CD4-positive, alpha-beta memory T cell (primary cell): ENCODE measurements around the gene FOXP1. TPM values are rescaled to one million over a fixed set of nuclear protein-coding genes. Genes with fewer than 3 reads are reported as not detected.

Experiments used
- CTCF ChIA-PET: fragments of 350-600 bp; sonication (Branson Sonifier 250); formaldehyde crosslinking; loops from one replicate; lab custom pipeline; 2021; ENCODE audit warnings: inconsistent platforms; ENCODE audit not compliant: partially characterized antibody; lab: Charles Lee
- POLR2A ChIA-PET: fragments of 350-600 bp; sonication (Branson Sonifier 250); formaldehyde crosslinking; loops from one replicate; lab custom pipeline; 2021; ENCODE audit not compliant: partially characterized antibody; lab: Charles Lee
- DNase-seq, 5 donors: peaks; one replicate each; pipeline versions ENCODE4 v3.0.0 to v3.0.0-alpha.2; 2020 to 2022; ENCODE audit warnings: mixed read lengths in 1 of 5
- H3K27ac ChIP-seq: one replicate; pipeline ENCODE4 v1.7.0; 2013; ENCODE audit warnings: low read depth, low read length
- H3K27me3 ChIP-seq: 2 replicates; pipeline ENCODE4 v1.7.0; 2013; ENCODE audit warnings: mild to moderate bottlenecking, low read length, moderate library complexity; ENCODE audit not compliant: insufficient read depth
- H3K36me3 ChIP-seq: 2 replicates; pipeline ENCODE4 v1.7.0; 2013; ENCODE audit warnings: mild to moderate bottlenecking, low read length, moderate library complexity; ENCODE audit not compliant: insufficient read depth
- H3K4me1 ChIP-seq: 2 replicates; pipeline ENCODE4 v1.7.0; 2013; ENCODE audit warnings: mild to moderate bottlenecking, low read length, moderate library complexity; ENCODE audit not compliant: insufficient read depth
- H3K4me3 ChIP-seq, 2 donors: one replicate each; pipeline ENCODE4 v1.7.0; 2013; ENCODE audit warnings: low read length in 2 of 2, mild to moderate bottlenecking in 1 of 2
- H3K9me3 ChIP-seq, 2 donors: one replicate each; pipeline ENCODE4 v1.7.0; 2013; ENCODE audit warnings: low read length in 2 of 2, control low read depth in 1 of 2; ENCODE audit not compliant: control insufficient read depth in 1 of 2
- H3K27ac Mint-ChIP-seq, 7 donors: one replicate each; pipeline ENCODE4 v1.8.0; 2020 to 2021; ENCODE audit warnings: mixed read lengths in 7 of 7, mild to moderate bottlenecking in 6 of 7, inconsistent platforms in 3 of 7, moderate library complexity in 3 of 7
- H3K27me3 Mint-ChIP-seq, 2 donors: one replicate each; pipeline ENCODE4 v1.8.0; 2020 to 2021; ENCODE audit warnings: mixed read lengths in 2 of 2
- H3K36me3 Mint-ChIP-seq, 2 donors: one replicate each; pipeline ENCODE4 v1.8.0; 2020 to 2021; ENCODE audit warnings: mixed read lengths in 2 of 2, inconsistent platforms in 1 of 2, mild to moderate bottlenecking in 1 of 2
- H3K4me1 Mint-ChIP-seq, 4 donors: one replicate each; pipeline ENCODE4 v1.8.0; 2020 to 2021; ENCODE audit warnings: mixed read lengths in 4 of 4, mild to moderate bottlenecking in 1 of 4
- H3K4me3 Mint-ChIP-seq, 8 donors: one replicate each; pipeline ENCODE4 v1.8.0; 2020 to 2021; ENCODE audit warnings: mixed read lengths in 8 of 8, mild to moderate bottlenecking in 7 of 8, moderate library complexity in 6 of 8, inconsistent platforms in 3 of 8
- H3K9me3 Mint-ChIP-seq, 8 donors: one replicate each; pipeline ENCODE4 v1.8.0; 2020 to 2021; ENCODE audit warnings: mixed read lengths in 8 of 8, mild to moderate bottlenecking in 5 of 8, inconsistent platforms in 3 of 8, moderate library complexity in 1 of 8
- intact Hi-C: fragments of 100-400 bp; cut with micrococcal nuclease; formaldehyde crosslinking; loops from one replicate; pipeline ENCODE4 v1.15.1; 2023
- polyA plus RNA-seq, 2 donors: library from polyadenylated mRNA; unstranded; fragments of 300-500 nt; fragmentation: Illumina TruSeq; gene quantifications; one replicate each; pipeline ENCODE4 v1.2.3, GENCODE V29; 2021
- total RNA-seq, 2 experiments: library from RNA; stranded (reverse); gene quantifications; one replicate each; pipeline ENCODE4 v1.2.3, GENCODE V29; 2021

Gene FOXP1
- total and polyA plus RNA-seq, 4 experiments from 2014 or later, result 189 to 348 (median 279) TPM

DNA sequence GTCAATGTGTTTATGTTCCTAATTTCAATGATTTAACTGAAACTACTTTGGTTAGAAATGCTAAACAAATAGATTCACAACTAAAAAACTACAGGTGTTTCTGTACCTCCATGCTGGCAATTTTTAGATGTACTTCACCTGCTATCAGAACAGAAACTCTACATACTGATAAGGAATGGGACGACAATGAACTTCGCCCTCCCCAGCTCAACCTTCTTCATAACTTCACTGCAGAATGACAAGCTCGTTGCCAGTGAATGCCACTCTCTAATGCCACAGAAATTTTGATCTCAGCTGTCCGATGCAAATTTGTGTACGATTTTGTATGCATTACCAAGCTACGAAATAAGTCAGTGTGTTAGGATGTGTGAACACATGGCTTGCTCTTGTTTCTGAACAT is 133.4 kb downstream of the FOXP1 start:
- peak overlapping the region in 6 of 7 donors; percentile 8 to 96 (median 55) for H3K27ac Mint-ChIP-seq
- H3K27me3 Mint-ChIP-seq, result no peaks in the 10 kb centered on the region
- Histone ChIP-seq H3K36me3 (no peaks in the 10 kb centered on the region), H3K27me3 (no peaks in the 10 kb centered on the region), H3K4me1 (peaks cover 100% of the 10 kb centered on the region), H3K9me3 (no peaks in the 10 kb centered on the region), H3K27ac (no peak overlapping the region), H3K4me3 (no peak overlapping the region)
- ChIA-PET CTCF (interaction anchor here (0.8 kb wide), 1 partner anchor 22 kb away, joined by 3 read pairs; no protein-coding TSS in a partner anchor), POLR2A (interaction anchor here (1.2 to 9.9 kb wide), 2 partner anchors 40 to 52 kb away, joined by 5 to 85 read pairs; no protein-coding TSS in a partner anchor)
- H3K36me3 Mint-ChIP-seq, result peaks cover 8 to 12% of the 10 kb centered on the region in 2 donors
- no peak for DNase-seq
- H3K4me3 Mint-ChIP-seq, result peak overlapping the region in 4 of 8 donors; percentile 5 to 19 (median 14)
- H3K4me1 Mint-ChIP-seq, result peaks cover 83 to 99% (median 92%) of the 10 kb centered on the region in 4 donors
- no peaks in the 10 kb centered on the region for H3K9me3 Mint-ChIP-seq
- intact Hi-C loops, result no loop called here

DNA sequence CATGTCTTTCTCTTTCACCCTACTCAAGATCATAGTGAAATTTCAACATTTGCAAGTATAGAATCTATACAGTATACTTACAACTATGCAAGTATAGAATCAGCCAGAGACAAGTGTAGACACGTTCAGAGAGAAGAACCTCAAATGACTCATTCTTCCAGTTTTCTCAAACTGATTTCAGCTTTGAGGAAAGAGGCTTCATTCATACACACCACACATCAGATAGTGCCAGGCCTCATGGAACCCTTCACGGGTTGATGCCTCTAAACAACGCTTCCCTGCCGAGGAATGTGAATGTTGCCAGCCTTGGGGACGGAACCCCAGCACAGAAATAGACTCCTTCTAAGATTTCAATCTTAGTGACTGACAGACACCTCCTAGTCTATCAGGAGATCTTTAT is 135.7 kb downstream of the FOXP1 start:
- no peak for DNase-seq
- peak overlapping the region; percentile 88 to 99 (median 94) for H3K27ac Mint-ChIP-seq
- H3K4me3 Mint-ChIP-seq, result peak overlapping the region in 6 of 8 donors; percentile 7 to 75 (median 52)
- peaks cover 100% of the 10 kb centered on the region for H3K4me1 ChIP-seq
- H3K27me3 Mint-ChIP-seq, result no peaks in the 10 kb centered on the region
- H3K9me3 ChIP-seq, result no peaks in the 10 kb centered on the region
- no peak overlapping the region for H3K4me3 ChIP-seq
- intact Hi-C loops, result no loop called here
- peaks cover 78 to 99% (median 91%) of the 10 kb centered on the region in 4 donors for H3K4me1 Mint-ChIP-seq
- CTCF ChIA-PET, result interaction anchor here (1.5 kb wide), 1 partner anchor 44 kb away, joined by 4 read pairs; no protein-coding TSS in a partner anchor
- peaks cover 0 to 4% (median 0%) of the 10 kb centered on the region in 8 donors for H3K9me3 Mint-ChIP-seq
- POLR2A ChIA-PET, result interaction anchor here (0.7 to 9.9 kb wide), 7 partner anchors 6 to 48 kb away, joined by 3 to 102 read pairs (median 5); no protein-coding TSS in a partner anchor
- no peaks in the 10 kb centered on the region for H3K36me3 ChIP-seq
- peaks cover 7 to 12% of the 10 kb centered on the region in 2 donors for H3K36me3 Mint-ChIP-seq
- no peaks in the 10 kb centered on the region for H3K27me3 ChIP-seq
- H3K27ac ChIP-seq, result peak overlapping the region; percentile 15

DNA sequence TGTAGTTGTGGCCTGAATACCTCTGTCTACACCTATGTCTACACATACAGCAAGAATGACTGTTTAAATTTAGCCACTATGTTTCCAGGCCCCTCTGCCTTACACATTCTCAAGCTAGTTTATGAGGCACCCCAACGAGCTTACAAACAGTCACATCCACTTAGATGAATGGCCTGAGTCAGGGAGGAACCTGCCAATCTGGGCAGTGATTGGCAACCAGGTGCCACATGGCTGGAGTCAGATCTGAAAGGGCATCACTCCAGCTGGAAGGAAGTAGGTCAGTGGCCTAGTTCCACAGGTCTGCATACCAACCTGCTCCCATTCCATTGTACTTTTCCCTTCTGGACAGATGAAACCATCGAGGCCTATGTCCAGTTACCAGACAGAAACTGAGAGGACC is 136.3 kb downstream of the FOXP1 start:
- CTCF ChIA-PET, result interaction anchor here (1.5 kb wide), 1 partner anchor 44 kb away, joined by 4 read pairs; no protein-coding TSS in a partner anchor
- DNase-seq, result no peak
- peaks cover 100% of the 10 kb centered on the region for H3K4me1 ChIP-seq
- peaks cover 0 to 4% (median 0%) of the 10 kb centered on the region in 8 donors for H3K9me3 Mint-ChIP-seq
- peaks cover 77 to 99% (median 90%) of the 10 kb centered on the region in 4 donors for H3K4me1 Mint-ChIP-seq
- peak overlapping the region; percentile 38 for H3K27ac ChIP-seq
- no peaks in the 10 kb centered on the region for H3K27me3 ChIP-seq
- peaks cover 6 to 11% of the 10 kb centered on the region in 2 donors for H3K36me3 Mint-ChIP-seq
- no peaks in the 10 kb centered on the region for H3K36me3 ChIP-seq
- H3K27me3 Mint-ChIP-seq, result no peaks in the 10 kb centered on the region
- POLR2A ChIA-PET, result interaction anchor here (0.7 to 9.9 kb wide), 9 partner anchors 7 to 317 kb away, joined by 3 to 102 read pairs (median 5); no protein-coding TSS in a partner anchor
- intact Hi-C loops, result no loop called here
- peak overlapping the region in 7 of 8 donors; percentile 30 to 75 (median 49) for H3K4me3 Mint-ChIP-seq
- H3K9me3 ChIP-seq, result no peaks in the 10 kb centered on the region
- no peak overlapping the region for H3K4me3 ChIP-seq
- H3K27ac Mint-ChIP-seq, result peak overlapping the region; percentile 88 to 99 (median 94)

DNA sequence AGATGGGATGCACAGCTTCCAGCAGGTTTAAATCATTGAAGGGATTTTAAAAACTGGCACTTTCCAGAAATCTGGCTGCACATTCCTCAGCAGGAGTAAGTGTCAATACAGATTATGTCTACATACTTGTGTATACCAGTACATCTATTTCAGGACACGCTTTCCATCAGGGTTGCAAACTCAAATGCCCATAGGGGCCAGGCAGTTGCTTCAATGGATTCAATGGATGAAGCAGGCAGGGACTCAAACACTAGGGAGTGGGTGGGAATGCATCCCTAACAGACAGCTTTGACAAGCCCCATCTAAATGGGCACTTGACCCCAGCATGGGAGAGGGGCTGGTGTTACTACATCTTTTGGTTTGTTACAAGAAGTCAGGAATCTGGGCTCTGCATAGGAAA is 136.8 kb downstream of the FOXP1 start:
- H3K36me3 ChIP-seq, result no peaks in the 10 kb centered on the region
- no peaks in the 10 kb centered on the region for H3K27me3 ChIP-seq
- peaks cover 0 to 4% (median 0%) of the 10 kb centered on the region in 8 donors for H3K9me3 Mint-ChIP-seq
- CTCF ChIA-PET, result interaction anchor here (1.0 to 1.7 kb wide), 3 partner anchors 8 to 45 kb away, joined by 4 to 5 read pairs (median 4); no protein-coding TSS in a partner anchor
- H3K4me1 ChIP-seq, result peaks cover 100% of the 10 kb centered on the region
- H3K27me3 Mint-ChIP-seq, result no peaks in the 10 kb centered on the region
- no peak for DNase-seq
- intact Hi-C loops, result no loop called here
- H3K4me1 Mint-ChIP-seq, result peaks cover 78 to 99% (median 90%) of the 10 kb centered on the region in 4 donors
- no peak overlapping the region for H3K4me3 ChIP-seq
- no peaks in the 10 kb centered on the region for H3K9me3 ChIP-seq
- H3K27ac ChIP-seq, result peak overlapping the region; percentile 38
- H3K4me3 Mint-ChIP-seq, result peak overlapping the region in 7 of 8 donors; percentile 30 to 75 (median 53)
- H3K27ac Mint-ChIP-seq, result peak overlapping the region; percentile 88 to 99 (median 94)
- POLR2A ChIA-PET, result interaction anchor here (0.9 to 9.9 kb wide), 8 partner anchors 7 to 316 kb away, joined by 3 to 102 read pairs (median 5); no protein-coding TSS in a partner anchor
- peaks cover 9 to 11% of the 10 kb centered on the region in 2 donors for H3K36me3 Mint-ChIP-seq

DNA sequence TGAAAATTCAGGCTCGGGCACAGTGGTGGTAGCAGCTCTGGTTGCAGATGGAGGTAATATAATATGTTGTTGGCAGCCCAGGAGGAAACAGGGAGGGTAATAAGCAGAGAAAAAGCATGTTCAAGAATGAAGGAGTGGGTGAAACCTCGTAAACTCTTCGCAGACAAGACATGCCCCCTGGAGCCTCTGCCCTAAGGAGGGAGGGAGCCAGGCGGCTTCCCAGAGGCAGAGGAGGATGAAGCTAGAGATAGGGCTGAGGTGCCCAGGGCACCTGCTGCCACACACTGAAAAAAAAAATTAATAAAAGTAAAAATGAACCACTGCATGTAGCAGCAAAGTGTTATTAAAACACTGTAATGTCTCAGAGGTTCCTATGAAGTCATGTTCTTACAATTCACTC is 137.3 kb downstream of the FOXP1 start:
- intact Hi-C loops, result no loop called here
- Mint-ChIP-seq H3K27me3 (no peaks in the 10 kb centered on the region), H3K4me1 (peaks cover 79 to 99% (median 91%) of the 10 kb centered on the region in 4 donors), H3K9me3 (peaks cover 0 to 4% (median 0%) of the 10 kb centered on the region in 8 donors), H3K36me3 (peaks cover 9 to 10% of the 10 kb centered on the region in 2 donors), H3K27ac (peak overlapping the region; percentile 88 to 99 (median 94)), H3K4me3 (peak overlapping the region in 7 of 8 donors; percentile 6 to 75 (median 40))
- Histone ChIP-seq H3K4me3 (no peak overlapping the region), H3K9me3 (no peaks in the 10 kb centered on the region), H3K27ac (peak overlapping the region; percentile 38), H3K27me3 (no peaks in the 10 kb centered on the region), H3K36me3 (no peaks in the 10 kb centered on the region), H3K4me1 (peaks cover 100% of the 10 kb centered on the region)
- ChIA-PET POLR2A (interaction anchor here (1.6 to 9.9 kb wide), 6 partner anchors 8 to 316 kb away, joined by 3 to 102 read pairs (median 8); no protein-coding TSS in a partner anchor), CTCF (interaction anchor here (1.0 to 1.7 kb wide), 2 partner anchors 8 to 45 kb away, joined by 4 to 5 read pairs; no protein-coding TSS in a partner anchor)
- no peak for DNase-seq

DNA sequence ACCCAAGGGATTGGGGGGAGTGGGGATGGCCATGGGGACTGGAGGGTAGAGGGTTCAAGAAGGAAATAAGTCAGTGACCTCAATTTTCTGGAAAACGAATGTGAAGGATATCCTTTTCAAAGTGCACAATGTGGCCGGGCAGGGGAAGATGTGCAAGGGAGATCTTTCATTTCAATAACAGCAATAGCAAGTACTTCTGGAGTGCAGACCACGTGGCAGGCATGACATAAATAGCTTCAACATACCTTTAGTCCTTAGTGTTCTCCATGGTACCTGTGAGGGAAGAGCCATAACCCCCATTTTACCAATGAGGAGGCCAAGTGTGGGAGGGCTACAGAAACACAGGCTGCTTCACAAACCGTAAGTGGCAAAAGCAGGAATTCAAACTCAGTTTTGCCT is 138.7 kb downstream of the FOXP1 start:
- Mint-ChIP-seq H3K27ac (peak overlapping the region; percentile 96 to 100 (median 98)), H3K27me3 (no peaks in the 10 kb centered on the region), H3K4me3 (peak overlapping the region in 7 of 8 donors; percentile 76 to 92 (median 85)), H3K4me1 (peaks cover 77 to 100% (median 91%) of the 10 kb centered on the region in 4 donors), H3K9me3 (peaks cover 0 to 4% (median 0%) of the 10 kb centered on the region in 8 donors), H3K36me3 (peaks cover 7 to 8% of the 10 kb centered on the region in 2 donors)
- ChIA-PET CTCF (interaction anchor here (1.1 to 2.4 kb wide), 6 partner anchors 9 to 66 kb away, joined by 3 to 9 read pairs (median 6); no protein-coding TSS in a partner anchor), POLR2A (interaction anchor here (0.6 to 9.9 kb wide), 18 partner anchors 9 to 383 kb away, joined by 3 to 102 read pairs (median 6); no protein-coding TSS in a partner anchor)
- Histone ChIP-seq H3K36me3 (no peaks in the 10 kb centered on the region), H3K27me3 (no peaks in the 10 kb centered on the region), H3K4me1 (peaks cover 100% of the 10 kb centered on the region), H3K4me3 (peak overlapping the region; percentile 1 to 37), H3K27ac (peak overlapping the region; percentile 67), H3K9me3 (no peaks in the 10 kb centered on the region)
- intact Hi-C loops, result loop anchor here (1.0 to 5.0 kb wide), 8 partner anchors 9 to 380 kb away; partner anchors contain the start of gene FOXP1
- no peak for DNase-seq
